K562 (cell line): ENCODE results near the gene LIX1. TPM values are rescaled to one million over a fixed set of nuclear protein-coding genes. Genes with fewer than 3 reads are reported as not detected.

Source experiments
- ATAC-seq: fragments of 200-7000 bp; cut with Tn5 transposase; 3 replicates; pipeline ENCODE4 v1.9.1; 2020; ENCODE audit warnings: moderate library complexity
- BruUV-seq: library from RNA; stranded (reverse); fragments of 400-500 nt; replicated peaks from 2 replicates; lab custom pipeline; 2021; lab: Mats Ljungman, UMichigan
- CTCF ChIA-PET: fragments of 300-600 bp; formaldehyde crosslinking; extraction: SDS; loops from one replicate; lab custom pipeline; 2021; ENCODE audit warnings: low intra/inter-chr PET ratio; lab: Yijun Ruan, JAX
- POLR2A ChIA-PET: fragments of 300-600, 350-650 bp; sonication (Branson Sonifier 250); formaldehyde crosslinking; extraction: SDS; loops from one replicate; lab custom pipeline; 2021; ENCODE audit warnings: antibody characterized with exemption, inconsistent platforms; lab: Yijun Ruan, JAX
- DNase-seq, 4 experiments: peaks; one replicate each; pipeline versions ENCODE4 v3.0.0 to v3.0.0-alpha.2; 2011 to 2018; ENCODE audit warnings: low spot score in 3 of 4, mixed read lengths in 3 of 4; ENCODE audit errors: extremely low read depth in 1 of 4
- FAIRE-seq: peaks from 2 replicates; lab custom pipeline; 2011; peaks lifted over from hg19 to GRCh38; lab: Jason Lieb, UNC
- H2AFZ ChIP-seq: 2 replicates; pipeline ENCODE4 v1.6.0; 2011; ENCODE audit warnings: low read depth, low read length, control low read depth, inconsistent platforms
- H3K27ac ChIP-seq: fragments of 200-600 bp; 3 replicates; pipeline ENCODE4 v1.8.0; 2011; ENCODE audit warnings: low read depth, mild to moderate bottlenecking, control low read depth, inconsistent platforms, low read length, moderate library complexity, mixed read lengths; ENCODE audit errors: extremely low read depth
- H3K27me3 ChIP-seq, 2 experiments: fragments of 300-600 bp in 1 of 2; 2 replicates in 1 of 2; 3 replicates in 1 of 2; pipeline versions ENCODE4 v1.6.0 to v1.8.0; 2011; ENCODE audit warnings: inconsistent platforms in 2 of 2, low read length in 2 of 2, mild to moderate bottlenecking in 1 of 2, mixed read lengths in 1 of 2, moderate library complexity in 1 of 2; ENCODE audit not compliant: control insufficient read depth in 2 of 2, insufficient read depth in 2 of 2
- H3K36me3 ChIP-seq: fragments of 300-600 bp; 3 replicates; pipeline ENCODE4 v1.8.0; 2011; ENCODE audit warnings: mild to moderate bottlenecking, low read length, inconsistent platforms; ENCODE audit not compliant: control insufficient read depth, insufficient read depth
- H3K4me1 ChIP-seq, 2 experiments: fragments of 200-600 bp in 1 of 2; replicated peaks in 1 of 2; 2 replicates in 1 of 2; 3 replicates in 1 of 2; pipeline versions ENCODE4 v1.5.1 to v1.8.0; 2011; ENCODE audit warnings: inconsistent platforms in 2 of 2, low read length in 2 of 2, mild to moderate bottlenecking in 1 of 2, mixed read lengths in 1 of 2, moderate library complexity in 1 of 2; ENCODE audit not compliant: control insufficient read depth in 2 of 2, insufficient read depth in 2 of 2
- H3K4me2 ChIP-seq: 2 replicates; pipeline ENCODE4 v1.6.1; 2011; ENCODE audit warnings: low read length, control low read depth, inconsistent platforms, mixed read lengths; ENCODE audit not compliant: insufficient read depth
- H3K4me3 ChIP-seq: fragments of 200-600 bp; sonication (generic), shearing (Covaris generic); 2 replicates; pipeline ENCODE4 v1.5.1; 2016; ENCODE audit warnings: control low read depth, inconsistent platforms
- H3K79me2 ChIP-seq: fragments of 200-600 bp; 3 replicates; pipeline ENCODE4 v1.8.0; 2011; ENCODE audit warnings: low read length, inconsistent platforms; ENCODE audit not compliant: control insufficient read depth, insufficient read depth
- H3K9ac ChIP-seq, 2 experiments: 2 replicates each; pipeline versions ENCODE4 v1.6.0 to v1.6.1; 2011; ENCODE audit warnings: low read depth in 2 of 2, low read length in 2 of 2, control low read depth in 1 of 2, inconsistent platforms in 1 of 2, mild to moderate bottlenecking in 1 of 2, mixed read lengths in 1 of 2; ENCODE audit not compliant: insufficient read depth in 1 of 2
- H3K9me1 ChIP-seq: one replicate; pipeline ENCODE4 v1.6.0; 2011; ENCODE audit warnings: inconsistent platforms, mild to moderate bottlenecking, low read length, moderate library complexity; ENCODE audit not compliant: control insufficient read depth, insufficient read depth
- H3K9me3 ChIP-seq: replicated peaks from 2 replicates; pipeline ENCODE4 v1.5.1; 2011; ENCODE audit warnings: low read depth, low read length, inconsistent platforms; ENCODE audit not compliant: control insufficient read depth, insufficient read depth
- H4K20me1 ChIP-seq: replicated peaks from 2 replicates; pipeline ENCODE4 v1.6.1; 2011; ENCODE audit warnings: low read length, inconsistent platforms, mixed read lengths; ENCODE audit not compliant: control insufficient read depth, insufficient read depth
- CBX8 ChIP-seq: fragments of 200-600 bp; sonication (generic); IDR thresholded peaks from 2 replicates; pipeline ENCODE4 v1.6.1; 2012; ENCODE audit warnings: borderline replicate concordance, mixed run types, low read depth, mild to moderate bottlenecking, moderate library complexity, mixed read lengths, low read length, control low read depth, inconsistent platforms; ENCODE audit not compliant: poor library complexity, severe bottlenecking; ENCODE audit errors: extremely low read depth
- NR4A1 ChIP-seq, 2 experiments: fragments of 250-450 bp in 1 of 2; fragments of 450-650 bp in 1 of 2; sonication (Bioruptor Pico) in 1 of 2; IDR thresholded peaks; 2 replicates each; pipeline versions ENCODE4 v1.4.0 to v1.6.1; 2016 to 2020; ENCODE audit warnings: mild to moderate bottlenecking in 2 of 2, missing compliant biosample characterization in 1 of 2, missing genetic modification characterization in 1 of 2, moderate library complexity in 1 of 2
- PHF21A ChIP-seq: fragments of 450-650 bp; IDR thresholded peaks from 2 replicates; pipeline ENCODE4 v1.6.1; 2017; ENCODE audit warnings: low read depth, borderline replicate concordance
- WGBS: fragments of 100-300 bp; shearing (Covaris generic); methylation state at CpG from one replicate; pipeline ENCODE4 v1.1.6; 2016; ENCODE audit warnings: low coverage, mixed read lengths; ENCODE audit not compliant: insufficient coverage; ENCODE audit errors: missing lambda C conversion rate; 5-methylcytosine and 5-hydroxymethylcytosine counted together
- in situ Hi-C: fragments of 300-500 bp; cut with MboI; formaldehyde crosslinking; loops from 4 replicates; pipeline ENCODE4 v1.15.0; 2018; ENCODE audit warnings: inconsistent platforms, mixed read lengths
- intact Hi-C: fragments of 100-400 bp; cut with micrococcal nuclease; formaldehyde crosslinking; loops from 2 replicates; pipeline ENCODE4 v1.14.2; 2022
- polyA plus RNA-seq, 8 experiments: library from polyadenylated mRNA; depleted of rRNA in 4 of 8; stranded (reverse) in 5 of 8; unstranded in 3 of 8; fragments of >200 nt; fragmentation: Nextera tagmentation in 2 of 8; fragmentation: Illumina TruSeq in 1 of 8; extraction: Ambion mirVana in 2 of 8; extraction: Trizol in 1 of 8; gene quantifications; 2 replicates each; pipeline versions ENCODE4 v1.2.1 to v1.2.3, GENCODE V29; 2011 to 2014; ENCODE audit warnings: inconsistent platforms in 1 of 8, missing spikeins in 1 of 8
- total RNA-seq, 7 experiments: library from RNA; depleted of rRNA in 6 of 7; stranded (reverse); fragments of >200 nt in 6 of 7; fragmentation: Illumina TruSeq in 2 of 7; extraction: Trizol in 2 of 7; gene quantifications; 2 replicates each; pipeline versions ENCODE4 v1.2.1 to v1.2.3, GENCODE V29; 2011 to 2021; ENCODE audit warnings: low replicate concordance in 1 of 7
- TF ChIP-seq, protein P1 (sequence below): fragments of 450-650 bp; formaldehyde crosslinking; IDR thresholded peaks from 2 replicates; pipeline ENCODE4 v1.4.0; 2022; ENCODE audit warnings: missing genetic modification characterization
- TF ChIP-seq, protein P2 (sequence below): fragments of 450-650 bp; IDR thresholded peaks from 2 replicates; pipeline ENCODE4 v1.6.1; 2016; ENCODE audit warnings: low read depth, mild to moderate bottlenecking, moderate library complexity
- TF ChIP-seq, protein P3 (sequence below): fragments of 250-450 bp; sonication (Bioruptor Pico); IDR thresholded peaks from 2 replicates; pipeline ENCODE4 v1.4.0; 2020; ENCODE audit warnings: mild to moderate bottlenecking, moderate library complexity
- TF ChIP-seq, protein P4 (sequence below): fragments of 450-650 bp; formaldehyde crosslinking; conservative IDR thresholded peaks from 2 replicates; pipeline ENCODE4 v1.4.0; 2022; ENCODE audit warnings: mild to moderate bottlenecking, missing genetic modification characterization

The LIX1 gene
- total and polyA plus RNA-seq, 9 of the 15 experiments (the other 6 are each of a cell fraction or from before 2014, with no cell fraction given), result 0.01 to 0.18 TPM; not detected in 7

DNA sequence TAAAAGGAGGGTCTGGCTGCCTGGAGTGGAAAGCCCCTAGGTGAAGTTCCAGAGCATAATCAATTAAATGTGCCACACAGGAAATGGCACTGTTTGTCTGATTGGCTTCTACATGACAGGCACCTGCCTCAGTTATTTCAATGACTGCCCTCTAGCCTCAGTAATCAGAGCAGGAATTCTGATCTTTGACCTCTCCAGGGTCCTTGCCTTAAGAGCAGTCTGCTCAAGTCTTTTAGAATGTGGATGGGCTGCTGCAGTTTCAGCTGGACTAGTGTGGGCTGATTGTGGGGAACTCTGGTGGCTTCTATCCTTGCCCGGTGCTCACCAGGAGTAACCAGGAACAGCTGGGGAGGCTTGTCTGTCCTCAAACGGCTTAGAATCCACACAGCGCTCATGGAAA is 98.9 kb downstream of the LIX1 start:
- no peak overlapping the region for H3K4me2 ChIP-seq
- ChIA-PET POLR2A (interaction anchor here (0.6 to 0.7 kb wide), 3 partner anchors 10 to 38 kb away, joined by 3 to 5 read pairs (median 3); no protein-coding TSS in a partner anchor), CTCF (interaction anchor here (1.5 to 2.6 kb wide), 2 partner anchors 99 to 119 kb away, joined by 8 to 14 read pairs; partner anchors contain the start of gene LIX1)
- no peaks in the 10 kb centered on the region for H4K20me1 ChIP-seq
- H3K4me3 ChIP-seq, result no peak overlapping the region
- no peaks in the 10 kb centered on the region; a peak in 2 of 5 replicates for H3K4me1 ChIP-seq
- no peak for FAIRE-seq
- no peaks in the 10 kb centered on the region for H3K9me1 ChIP-seq
- no peak overlapping the region for H3K27ac ChIP-seq
- H3K36me3 ChIP-seq, result no peaks in the 10 kb centered on the region
- WGBS, result 46% methylated on average over 3 of the region's 3 CpGs
- no peak for ATAC-seq
- intact Hi-C loops, result loop anchor here (10.0 kb wide), 1 partner anchor 429 kb away; no protein-coding TSS in a partner anchor
- H3K79me2 ChIP-seq, result no peaks in the 10 kb centered on the region
- H3K9me3 ChIP-seq, result no peaks in the 10 kb centered on the region
- no TSS peak for BruUV-seq
- in situ Hi-C loops, result no loop called here
- DNase-seq, result no peak
- no peak overlapping the region for H2AFZ ChIP-seq
- no peaks in the 10 kb centered on the region; a peak in 1 of 5 replicates for H3K27me3 ChIP-seq
- H3K9ac ChIP-seq, result no peak overlapping the region
- TF ChIP-seq, protein P1, sequence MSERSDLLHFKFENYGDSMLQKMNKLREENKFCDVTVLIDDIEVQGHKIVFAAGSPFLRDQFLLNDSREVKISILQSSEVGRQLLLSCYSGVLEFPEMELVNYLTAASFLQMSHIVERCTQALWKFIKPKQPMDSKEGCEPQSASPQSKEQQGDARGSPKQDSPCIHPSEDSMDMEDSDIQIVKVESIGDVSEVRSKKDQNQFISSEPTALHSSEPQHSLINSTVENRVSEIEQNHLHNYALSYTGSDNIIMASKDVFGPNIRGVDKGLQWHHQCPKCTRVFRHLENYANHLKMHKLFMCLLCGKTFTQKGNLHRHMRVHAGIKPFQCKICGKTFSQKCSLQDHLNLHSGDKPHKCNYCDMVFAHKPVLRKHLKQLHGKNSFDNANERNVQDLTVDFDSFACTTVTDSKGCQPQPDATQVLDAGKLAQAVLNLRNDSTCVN (CRISPR knock-in tag), result no peak
- TF ChIP-seq, protein P2, sequence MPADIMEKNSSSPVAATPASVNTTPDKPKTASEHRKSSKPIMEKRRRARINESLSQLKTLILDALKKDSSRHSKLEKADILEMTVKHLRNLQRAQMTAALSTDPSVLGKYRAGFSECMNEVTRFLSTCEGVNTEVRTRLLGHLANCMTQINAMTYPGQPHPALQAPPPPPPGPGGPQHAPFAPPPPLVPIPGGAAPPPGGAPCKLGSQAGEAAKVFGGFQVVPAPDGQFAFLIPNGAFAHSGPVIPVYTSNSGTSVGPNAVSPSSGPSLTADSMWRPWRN, result no peak
- TF ChIP-seq, protein P3, sequence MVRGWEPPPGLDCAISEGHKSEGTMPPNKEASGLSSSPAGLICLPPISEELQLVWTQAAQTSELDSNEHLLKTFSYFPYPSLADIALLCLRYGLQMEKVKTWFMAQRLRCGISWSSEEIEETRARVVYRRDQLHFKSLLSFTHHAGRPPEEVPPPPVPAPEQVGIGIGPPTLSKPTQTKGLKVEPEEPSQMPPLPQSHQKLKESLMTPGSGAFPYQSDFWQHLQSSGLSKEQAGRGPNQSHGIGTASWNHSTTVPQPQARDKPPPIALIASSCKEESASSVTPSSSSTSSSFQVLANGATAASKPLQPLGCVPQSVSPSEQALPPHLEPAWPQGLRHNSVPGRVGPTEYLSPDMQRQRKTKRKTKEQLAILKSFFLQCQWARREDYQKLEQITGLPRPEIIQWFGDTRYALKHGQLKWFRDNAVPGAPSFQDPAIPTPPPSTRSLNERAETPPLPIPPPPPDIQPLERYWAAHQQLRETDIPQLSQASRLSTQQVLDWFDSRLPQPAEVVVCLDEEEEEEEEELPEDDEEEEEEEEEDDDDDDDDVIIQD (CRISPR knock-in tag), result no peak
- no peak for TF ChIP-seq CBX8
- no peak for TF ChIP-seq NR4A1 (CRISPR knock-in tag; IDR thresholded peaks at IDR 0.05)
- no peak for TF ChIP-seq NR4A1 (tag; IDR thresholded peaks at IDR 0.05)
- TF ChIP-seq, protein P4, sequence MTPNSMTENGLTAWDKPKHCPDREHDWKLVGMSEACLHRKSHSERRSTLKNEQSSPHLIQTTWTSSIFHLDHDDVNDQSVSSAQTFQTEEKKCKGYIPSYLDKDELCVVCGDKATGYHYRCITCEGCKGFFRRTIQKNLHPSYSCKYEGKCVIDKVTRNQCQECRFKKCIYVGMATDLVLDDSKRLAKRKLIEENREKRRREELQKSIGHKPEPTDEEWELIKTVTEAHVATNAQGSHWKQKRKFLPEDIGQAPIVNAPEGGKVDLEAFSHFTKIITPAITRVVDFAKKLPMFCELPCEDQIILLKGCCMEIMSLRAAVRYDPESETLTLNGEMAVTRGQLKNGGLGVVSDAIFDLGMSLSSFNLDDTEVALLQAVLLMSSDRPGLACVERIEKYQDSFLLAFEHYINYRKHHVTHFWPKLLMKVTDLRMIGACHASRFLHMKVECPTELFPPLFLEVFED, result no peak
- no peak for TF ChIP-seq PHF21A
